Nephron progenitor cell (in vitro differentiated cells): ENCODE measurements around the gene IFNA16.
"Not testable (repeated sequence)": the region's sequence is repeated elsewhere in the genome, so short reads cannot be mapped to it uniquely, and the experiment has no call there.

Experiments used
- DNase-seq: peaks from one replicate; pipeline ENCODE4 v3.0.0; 2021
- H3K27ac Mint-ChIP-seq: 2 replicates; pipeline ENCODE4 v1.8.0; 2021; ENCODE audit warnings: mild to moderate bottlenecking, moderate library complexity, mixed read lengths
- H3K27me3 Mint-ChIP-seq: 2 replicates; pipeline ENCODE4 v1.8.0; 2021; ENCODE audit warnings: mild to moderate bottlenecking, low read depth, mixed read lengths; ENCODE audit not compliant: poor library complexity
- H3K36me3 Mint-ChIP-seq: 2 replicates; pipeline ENCODE4 v1.8.0; 2021; ENCODE audit warnings: low read depth, mixed read lengths
- H3K4me1 Mint-ChIP-seq: 2 replicates; pipeline ENCODE4 v1.8.0; 2021; ENCODE audit warnings: mixed read lengths
- H3K4me3 Mint-ChIP-seq: 2 replicates; pipeline ENCODE4 v1.8.0; 2021; ENCODE audit warnings: mild to moderate bottlenecking, moderate library complexity, mixed read lengths
- H3K9me3 Mint-ChIP-seq: 2 replicates; pipeline ENCODE4 v1.8.0; 2021; ENCODE audit warnings: mild to moderate bottlenecking, moderate library complexity, mixed read lengths
- CTCF ChIP-seq: fragments of 200-600 bp; sonication (generic); IDR thresholded peaks from 2 replicates; pipeline ENCODE4 v1.5.0; 2021; ENCODE audit warnings: antibody characterized with exemption

IFNA16 gene

GRCh38 chr9:21217211-21217610, at the start of gene IFNA16:
TSS of gene IFNA16 (minus strand) at chr9:21217311. CDS start at chr9:21217305, 6 bp downstream.
- H3K27ac Mint-ChIP-seq, H3K36me3 Mint-ChIP-seq, DNase-seq, H3K4me1 Mint-ChIP-seq, H3K9me3 Mint-ChIP-seq, H3K4me3 Mint-ChIP-seq: not testable (repeated sequence)
- H3K27me3 Mint-ChIP-seq, result peaks cover 18% of the 10 kb centered on the region

- H3K27me3 Mint-ChIP-seq, result peaks cover 87% of the 10 kb centered on the region
- H3K36me3 Mint-ChIP-seq, result no peaks in the 10 kb centered on the region
- TF ChIP-seq CTCF, result no peak
- H3K9me3 Mint-ChIP-seq, result peaks cover 3% of the 10 kb centered on the region
- H3K4me3 Mint-ChIP-seq, result no peak overlapping the region
- DNase-seq, result no peak
- H3K27ac Mint-ChIP-seq, result no peak overlapping the region
- no peaks in the 10 kb centered on the region for H3K4me1 Mint-ChIP-seq
These were observed 48.5 kb upstream of the IFNA16 start for GRCh38 chr9:21265421-21266189.

DNA sequence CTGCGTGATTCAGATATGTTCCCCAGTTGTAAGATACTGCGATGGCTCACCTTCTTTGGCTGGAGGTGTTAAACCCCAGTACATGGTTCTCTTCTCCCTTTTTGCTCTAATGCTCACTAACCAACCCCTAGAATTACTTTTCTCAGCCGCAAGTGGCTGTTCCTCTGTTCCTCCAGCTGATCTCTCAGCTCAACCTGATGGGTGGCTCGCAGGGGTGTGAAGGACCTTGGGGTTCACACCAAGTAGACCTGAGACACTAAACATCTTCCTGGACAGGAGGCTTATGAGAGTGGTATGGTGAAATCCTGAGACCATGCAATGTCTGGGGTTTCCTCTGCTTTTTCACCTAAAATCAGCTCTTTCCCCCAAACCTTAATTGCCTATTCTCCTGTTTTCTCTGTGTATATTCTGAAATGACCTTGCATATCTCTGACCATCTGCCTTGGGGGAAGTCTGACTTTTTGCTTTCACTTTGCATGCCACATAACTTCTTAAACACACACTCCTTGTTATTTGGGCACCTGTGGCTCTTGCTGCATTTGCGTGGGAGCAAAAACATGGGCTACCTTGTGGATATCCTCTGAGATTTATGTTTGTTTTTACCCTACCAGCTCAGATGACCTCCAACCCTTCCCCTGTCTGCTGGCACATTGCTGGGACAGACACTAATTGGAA, 38.6 kb upstream of the IFNA16 start:
- no peak overlapping the region for H3K27ac Mint-ChIP-seq
- H3K27me3 Mint-ChIP-seq, result peaks cover 56% of the 10 kb centered on the region
- TF ChIP-seq CTCF, result no peak

GRCh38 chr9:21252721-21253547, 35.8 kb upstream of the IFNA16 start:
- H3K4me1 Mint-ChIP-seq, result peaks cover 15% of the 10 kb centered on the region
- peaks cover 46% of the 10 kb centered on the region for H3K27me3 Mint-ChIP-seq
- H3K27ac Mint-ChIP-seq, result no peak overlapping the region
- H3K36me3 Mint-ChIP-seq, result no peaks in the 10 kb centered on the region
- H3K4me3 Mint-ChIP-seq, result no peak overlapping the region
- peaks cover 4% of the 10 kb centered on the region for H3K9me3 Mint-ChIP-seq
- peak; percentile 64 for TF ChIP-seq CTCF
- peak; percentile 17 for DNase-seq

More for the DNA sequence above, 38.6 kb upstream of the IFNA16 start:
- no peak overlapping the region for H3K4me3 Mint-ChIP-seq
- no peak for DNase-seq
- H3K9me3 Mint-ChIP-seq, result peaks cover 15% of the 10 kb centered on the region
- no peaks in the 10 kb centered on the region for H3K36me3 Mint-ChIP-seq
- H3K4me1 Mint-ChIP-seq, result peaks cover 15% of the 10 kb centered on the region

GRCh38 chr9:21251638-21252037, 34.5 kb upstream of the IFNA16 start:
- no peak overlapping the region for H3K27ac Mint-ChIP-seq
- H3K36me3 Mint-ChIP-seq, result no peaks in the 10 kb centered on the region
- H3K4me1 Mint-ChIP-seq, result peaks cover 15% of the 10 kb centered on the region

More at GRCh38 chr9:21251638-21252037, 34.5 kb upstream of the IFNA16 start:
- Mint-ChIP-seq H3K27me3 (peaks cover 43% of the 10 kb centered on the region), H3K4me3 (no peak overlapping the region), H3K9me3 (no peaks in the 10 kb centered on the region)
- TF ChIP-seq CTCF, result no peak
- DNase-seq, result no peak
